Measurements from ENCODE around the gene BRF1.

Gene BRF1

GRCh38 chr14:105226198-105226597 lies 74.6 kb downstream of the BRF1 start:
- DNase-seq: no peak

- DNase-seq: no peak
Measured at GRCh38 chr14:105224845-105225570, 75.8 kb downstream of the BRF1 start.

- no peak for DNase-seq
Measured at GRCh38 chr14:105223770-105224544, 76.8 kb downstream of the BRF1 start.

- DNase-seq: no peak
Measured at GRCh38 chr14:105223260-105223659, 77.5 kb downstream of the BRF1 start.

GRCh38 chr14:105221598-105222178 lies 79.1 kb downstream of the BRF1 start:
- DNase-seq: no peak

- no peak for DNase-seq
Measured at GRCh38 chr14:105220699-105221597, 79.9 kb downstream of the BRF1 start.

- no peak for DNase-seq
Measured at GRCh38 chr14:105219753-105220152, 81.0 kb downstream of the BRF1 start.

GRCh38 chr14:105219043-105219612 lies 81.7 kb downstream of the BRF1 start:
- no peak for DNase-seq

GRCh38 chr14:105218611-105219010 lies 82.2 kb downstream of the BRF1 start:
- DNase-seq: no peak

GRCh38 chr14:105217774-105218173 lies 83.0 kb downstream of the BRF1 start:
- DNase-seq: no peak

GRCh38 chr14:105216490-105217247 lies 84.1 kb downstream of the BRF1 start:
- DNase-seq: no peak

GRCh38 chr14:105215602-105216001 lies 85.2 kb downstream of the BRF1 start:
- DNase-seq: no peak

GRCh38 chr14:105214324-105214915 lies 86.4 kb downstream of the BRF1 start:
- DNase-seq: no peak

GRCh38 chr14:105213361-105213760 lies 87.4 kb downstream of the BRF1 start:
- DNase-seq: no peak

- no peak for DNase-seq
Measured at GRCh38 chr14:105212541-105213300, 88.1 kb downstream of the BRF1 start.

GRCh38 chr14:105211758-105212089 lies 89.1 kb downstream of the BRF1 start:
- DNase-seq: no peak

GRCh38 chr14:105211086-105211757 lies 89.6 kb downstream of the BRF1 start:
- DNase-seq: no peak

- DNase-seq: no peak
Measured at GRCh38 chr14:105210266-105211025, 90.4 kb downstream of the BRF1 start.

GRCh38 chr14:105209646-105210045 lies 91.2 kb downstream of the BRF1 start:
- DNase-seq: no peak
